T-helper 9 cell (primary cell): ENCODE results near the gene NPHP4.

ENCODE experiments used
- DNase-seq: peaks from one replicate; pipeline ENCODE4 v3.0.0-alpha.2; 2020

NPHP4 gene

GRCh38 chr1:5844442-5844841 is 147.8 kb downstream of the NPHP4 start:
- DNase-seq: no peak

GRCh38 chr1:5843521-5844096 is 148.6 kb downstream of the NPHP4 start:
- DNase-seq: no peak

GRCh38 chr1:5842679-5843078 is 149.5 kb downstream of the NPHP4 start:
- DNase-seq: no peak

- no peak for DNase-seq
These were observed 151.6 kb downstream of the NPHP4 start for GRCh38 chr1:5840551-5841001.

GRCh38 chr1:5839881-5840550 is 152.2 kb downstream of the NPHP4 start:
- DNase-seq: no peak

- no peak for DNase-seq
These were observed 152.9 kb downstream of the NPHP4 start for GRCh38 chr1:5839161-5839880.

- no peak for DNase-seq
These were observed 154.1 kb downstream of the NPHP4 start for GRCh38 chr1:5837976-5838653.

- DNase-seq: no peak
These were observed 155.3 kb downstream of the NPHP4 start for GRCh38 chr1:5836776-5837440.

GRCh38 chr1:5835179-5835562 is 157.1 kb downstream of the NPHP4 start:
- DNase-seq: no peak

- no peak for DNase-seq
These were observed 157.6 kb downstream of the NPHP4 start for GRCh38 chr1:5834477-5835178.

- no peak for DNase-seq
These were observed 158.3 kb downstream of the NPHP4 start for GRCh38 chr1:5833911-5834310.

GRCh38 chr1:5832916-5833895 is 159.0 kb downstream of the NPHP4 start:
- no peak for DNase-seq

GRCh38 chr1:5831600-5832335 is 160.5 kb downstream of the NPHP4 start:
- no peak for DNase-seq

- no peak for DNase-seq
These were observed 161.2 kb downstream of the NPHP4 start for GRCh38 chr1:5830771-5831599.

- DNase-seq: no peak
These were observed 162.8 kb downstream of the NPHP4 start for GRCh38 chr1:5829414-5829813.

GRCh38 chr1:5828308-5828935 is 163.8 kb downstream of the NPHP4 start:
- DNase-seq: no peak

GRCh38 chr1:5827516-5827915 is 164.7 kb downstream of the NPHP4 start:
- DNase-seq: no peak

- DNase-seq: no peak
These were observed 165.6 kb downstream of the NPHP4 start for GRCh38 chr1:5826601-5827000.

- DNase-seq: no peak
These were observed 169.5 kb downstream of the NPHP4 start for GRCh38 chr1:5822726-5823125.
